ENCODE measurements around the gene MIA3.

Gene MIA3

GRCh38 chr1:222617367-222617951 lies 438 bp upstream of the MIA3 start:
- in situ Hi-C loops (cut with MboI; ENCODE audit: low sequenced_read_pairs), result no loop called here

- in situ Hi-C loops (cut with MboI; ENCODE audit: low sequenced_read_pairs), result no loop called here
Observed at GRCh38 chr1:222618880-222619596, 1.1 kb downstream of the MIA3 start.

- in situ Hi-C loops (cut with MboI; ENCODE audit: low sequenced_read_pairs), result no loop called here
Observed at GRCh38 chr1:222620566-222620965, 2.7 kb downstream of the MIA3 start.

- in situ Hi-C loops (cut with MboI; ENCODE audit: low sequenced_read_pairs), result no loop called here
Observed at GRCh38 chr1:222622765-222623164, 4.9 kb downstream of the MIA3 start.

DNA sequence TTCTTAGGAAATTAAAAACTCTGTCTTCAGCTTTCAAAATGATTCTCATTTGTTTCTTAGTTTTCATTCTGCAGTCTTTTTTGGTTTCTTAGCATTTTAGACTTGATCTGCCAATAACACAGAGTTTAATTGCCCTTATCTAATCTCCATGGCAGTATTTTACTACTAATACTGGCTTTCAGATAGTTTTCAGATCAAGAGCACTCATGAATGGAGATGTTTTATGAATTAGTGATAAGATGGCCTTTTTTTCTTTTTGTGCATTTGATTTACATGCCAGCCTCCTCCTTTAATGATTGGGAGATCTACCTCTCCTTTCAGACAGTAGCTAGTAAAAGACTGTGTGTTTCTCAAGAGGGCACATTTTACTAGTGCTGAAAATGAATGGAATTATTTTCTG lies 5.6 kb downstream of the MIA3 start:
- in situ Hi-C loops (cut with MboI; ENCODE audit: low sequenced_read_pairs), result no loop called here

DNA sequence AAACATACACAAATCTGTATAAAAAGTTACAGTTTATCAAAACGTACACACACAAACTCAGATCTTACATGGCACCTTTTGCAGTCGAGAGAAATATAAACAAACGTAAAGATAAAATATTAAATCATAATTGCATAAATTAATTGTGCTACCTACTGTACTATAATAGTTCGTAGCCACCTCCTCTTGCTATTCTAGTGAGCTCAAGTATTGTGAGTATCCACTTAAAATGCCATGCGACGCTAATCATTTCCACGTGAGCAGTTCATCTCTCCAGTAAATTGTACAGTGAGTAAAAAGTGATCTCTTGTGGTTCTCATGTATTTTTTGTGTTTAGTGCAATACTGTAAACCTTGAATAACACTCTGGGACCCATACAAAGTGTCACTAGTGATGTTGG lies 6.3 kb downstream of the MIA3 start:
- in situ Hi-C loops (cut with MboI; ENCODE audit: low sequenced_read_pairs), result no loop called here

DNA sequence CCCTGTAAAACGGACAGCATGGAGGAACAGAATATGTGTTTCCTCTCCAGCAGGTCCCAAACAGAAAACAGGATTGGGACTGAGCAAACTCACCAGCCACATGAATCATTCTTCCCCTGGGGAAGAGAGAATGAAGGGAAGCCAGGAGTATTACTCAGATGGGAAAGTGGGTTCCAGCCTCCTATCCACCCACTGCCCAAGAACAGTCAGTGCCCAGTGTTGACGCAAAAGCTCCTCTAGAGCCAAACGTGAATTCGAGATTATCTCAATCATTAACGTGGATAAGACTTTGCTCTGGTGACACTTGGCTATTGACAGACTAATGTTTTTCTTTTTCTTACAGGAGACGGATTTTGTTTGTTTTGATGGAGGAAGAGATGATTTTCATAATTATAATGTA lies 9.3 kb downstream of the MIA3 start:
- in situ Hi-C loops (cut with MboI; ENCODE audit: low sequenced_read_pairs), result no loop called here

GRCh38 chr1:222629921-222630535 lies 12.1 kb downstream of the MIA3 start:
- in situ Hi-C loops (cut with MboI; ENCODE audit: low sequenced_read_pairs), result loop anchor here (5.0 kb wide), 1 partner anchor 163 kb away; no protein-coding TSS in a partner anchor

DNA sequence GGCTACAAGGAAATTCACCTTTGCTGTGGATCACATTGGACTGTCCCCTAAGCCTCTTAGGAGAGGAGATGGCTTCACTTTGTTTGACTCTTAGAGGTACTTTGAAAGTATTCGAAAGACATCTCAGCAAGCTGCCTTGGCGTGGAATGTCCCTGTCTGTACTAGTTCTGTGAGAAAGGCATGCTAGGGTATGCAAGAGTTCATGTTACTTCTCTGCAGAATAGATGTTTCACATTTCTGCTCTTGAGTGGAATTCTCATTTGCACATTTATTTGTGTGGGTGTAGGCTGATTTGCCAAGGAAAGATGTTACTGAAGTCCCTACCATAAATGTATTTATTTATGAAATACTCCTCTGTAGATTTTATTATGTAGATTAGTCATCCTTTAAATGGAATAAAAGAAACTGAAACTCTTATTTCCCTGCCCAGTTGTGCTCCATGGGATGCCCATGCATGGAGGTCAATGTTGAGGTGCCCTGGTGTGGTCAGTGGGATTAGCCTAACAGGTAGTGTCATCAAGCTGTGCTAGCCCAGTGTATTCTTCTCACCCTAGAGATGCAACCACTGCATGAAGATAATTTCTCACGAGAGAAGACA lies 13.8 kb downstream of the MIA3 start:
- in situ Hi-C loops (cut with MboI; ENCODE audit: low sequenced_read_pairs), result loop anchor here (5.0 kb wide), 1 partner anchor 164 kb away; no protein-coding TSS in a partner anchor

- in situ Hi-C loops (cut with MboI; ENCODE audit: low sequenced_read_pairs), result loop anchor here (5.0 kb wide), 1 partner anchor 165 kb away; no protein-coding TSS in a partner anchor
Observed at GRCh38 chr1:222632749-222633148, 14.9 kb downstream of the MIA3 start.

- in situ Hi-C loops (cut with MboI; ENCODE audit: low sequenced_read_pairs), result loop anchor here (5.0 kb wide), 1 partner anchor 167 kb away; no protein-coding TSS in a partner anchor
Observed at GRCh38 chr1:222634180-222635013, 16.5 kb downstream of the MIA3 start.

DNA sequence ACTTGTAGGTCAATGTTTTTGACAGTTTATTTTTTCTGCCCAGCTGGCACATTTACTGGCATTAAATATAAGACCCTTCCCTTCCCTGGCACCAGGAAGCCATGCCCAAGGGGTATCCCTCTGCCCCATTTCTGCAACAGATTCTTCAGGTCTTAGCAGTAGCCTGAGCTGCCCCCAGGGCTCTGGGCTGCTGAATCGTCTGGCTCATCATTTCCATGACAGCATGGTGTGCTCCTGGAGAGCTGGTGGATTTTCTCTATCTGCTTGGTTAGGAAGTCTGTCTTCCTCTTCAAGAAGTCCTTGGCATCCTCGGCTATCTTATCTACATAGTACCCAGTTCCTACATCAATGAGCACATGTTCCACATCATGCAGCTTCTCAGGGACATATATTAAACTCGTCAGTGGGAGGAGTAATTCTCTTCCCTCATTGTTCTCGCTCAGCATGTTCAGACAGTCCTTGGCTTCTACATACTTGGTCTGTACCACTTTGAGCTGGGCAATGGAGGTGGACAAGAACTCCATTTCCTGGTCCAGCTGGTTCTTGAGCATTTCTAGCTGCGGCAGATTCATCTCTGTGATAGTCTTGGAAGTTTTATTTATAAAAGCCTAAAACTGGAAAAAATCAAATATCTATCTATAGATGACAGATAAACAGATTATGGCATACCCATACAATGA lies 23.5 kb downstream of the MIA3 start:
- in situ Hi-C loops (cut with MboI; ENCODE audit: low sequenced_read_pairs), result no loop called here

DNA sequence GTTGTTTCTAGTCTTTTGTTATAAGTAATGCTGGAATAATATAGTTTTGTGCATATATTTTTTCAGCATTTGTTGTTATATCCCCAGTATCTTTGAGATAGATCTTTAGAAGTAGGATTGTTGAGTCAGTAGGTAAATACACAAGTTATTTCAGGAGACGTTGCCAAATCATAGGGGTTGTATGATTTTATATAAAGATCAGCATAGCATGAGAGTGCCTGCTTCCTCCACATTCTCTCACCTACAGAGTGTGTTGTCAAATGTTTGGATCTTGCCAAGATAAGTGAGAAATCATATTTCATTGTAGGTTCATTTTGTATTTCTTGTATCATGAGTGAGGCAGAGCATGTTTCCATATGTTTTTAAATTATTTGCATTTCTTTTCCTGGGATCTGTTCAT lies 24.6 kb downstream of the MIA3 start:
- in situ Hi-C loops (cut with MboI; ENCODE audit: low sequenced_read_pairs), result no loop called here

DNA sequence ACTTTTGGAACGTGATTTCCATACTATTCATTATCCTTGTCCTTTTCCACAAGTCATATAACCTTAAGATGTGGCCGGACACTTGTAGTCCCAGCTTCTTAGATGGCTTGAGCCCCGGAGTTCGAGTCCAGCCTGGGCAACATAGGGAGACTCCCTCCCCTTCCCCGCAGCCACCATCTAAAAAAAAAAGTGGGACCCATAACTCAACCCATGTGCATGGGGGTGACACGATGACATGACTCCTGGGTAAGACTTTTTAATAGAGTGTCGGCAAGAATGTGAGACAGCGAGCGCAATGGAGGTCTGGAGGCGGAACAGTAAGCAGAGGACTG lies 25.7 kb downstream of the MIA3 start:
- in situ Hi-C loops (cut with MboI; ENCODE audit: low sequenced_read_pairs), result no loop called here

DNA sequence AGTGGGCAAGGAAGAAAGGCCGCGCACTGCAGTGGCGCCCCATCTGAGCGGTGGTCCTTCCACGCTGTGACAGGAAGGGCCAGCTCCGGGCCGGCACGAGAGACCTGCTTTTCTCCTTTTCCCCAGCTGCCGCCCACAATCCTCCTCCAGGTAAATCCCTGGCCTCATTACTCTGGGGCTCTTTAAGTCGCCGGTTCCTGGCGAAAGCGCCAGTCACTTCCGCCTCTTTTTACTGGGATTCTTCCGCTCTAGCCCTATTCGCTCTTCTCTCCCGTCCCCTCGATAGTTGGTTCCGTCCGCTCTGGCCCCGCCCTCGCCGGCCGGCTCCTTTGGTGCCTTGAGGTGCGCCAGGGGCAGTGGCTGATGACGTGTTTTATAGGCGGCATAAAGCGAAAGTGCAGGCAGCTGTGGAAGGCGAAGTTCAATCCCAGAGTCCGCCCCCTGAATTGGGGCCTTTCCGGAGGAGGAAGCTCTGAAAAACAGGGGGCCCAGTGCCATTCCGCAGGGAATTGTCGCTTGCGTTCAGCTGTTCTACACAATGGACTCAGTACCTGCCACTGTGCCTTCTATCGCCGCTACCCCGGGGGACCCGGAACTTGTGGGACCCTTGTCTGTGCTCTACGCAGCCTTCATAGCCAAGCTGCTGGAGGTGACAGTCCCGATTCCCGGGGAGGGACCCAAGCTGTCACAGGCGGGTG lies 26.2 kb downstream of the MIA3 start:
- in situ Hi-C loops (cut with MboI; ENCODE audit: low sequenced_read_pairs), result no loop called here

DNA sequence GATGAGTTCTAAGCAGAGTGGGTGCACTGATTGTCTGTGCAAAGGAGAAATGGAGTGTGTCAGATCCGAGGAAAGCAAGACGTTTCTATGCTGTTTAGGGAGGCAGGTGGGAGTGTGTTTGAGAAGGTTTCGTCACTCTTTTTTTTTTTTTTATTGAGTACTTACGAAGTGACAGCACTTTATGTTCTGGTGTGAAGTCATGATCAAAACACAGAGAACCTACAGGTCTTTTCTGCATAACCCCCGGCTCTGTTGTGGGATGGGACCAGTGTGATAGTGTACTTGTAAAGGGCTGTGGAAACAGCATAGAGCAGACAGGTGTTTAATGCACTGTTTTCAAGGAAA lies 26.7 kb downstream of the MIA3 start:
- in situ Hi-C loops (cut with MboI; ENCODE audit: low sequenced_read_pairs), result no loop called here

DNA sequence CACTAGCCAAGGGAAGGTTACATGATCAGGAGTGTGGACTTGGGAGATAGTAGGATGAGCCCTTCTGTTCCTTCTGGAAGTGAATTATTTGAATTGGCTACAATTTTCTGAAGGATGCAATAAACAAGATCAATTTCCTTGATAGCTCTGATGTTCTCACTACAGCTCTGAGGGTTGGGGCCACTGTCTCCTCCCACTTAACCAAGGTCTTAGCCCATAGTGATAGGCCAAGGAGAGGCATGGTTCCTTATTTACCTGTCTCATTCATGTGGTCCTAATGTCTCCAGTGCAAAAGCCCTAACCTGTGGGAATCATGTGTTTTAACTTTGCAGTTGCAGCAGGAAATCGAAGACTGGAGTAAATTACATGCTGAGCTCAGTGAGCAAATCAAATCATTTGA lies 34.8 kb downstream of the MIA3 start:
- in situ Hi-C loops (cut with MboI; ENCODE audit: low sequenced_read_pairs), result no loop called here

DNA sequence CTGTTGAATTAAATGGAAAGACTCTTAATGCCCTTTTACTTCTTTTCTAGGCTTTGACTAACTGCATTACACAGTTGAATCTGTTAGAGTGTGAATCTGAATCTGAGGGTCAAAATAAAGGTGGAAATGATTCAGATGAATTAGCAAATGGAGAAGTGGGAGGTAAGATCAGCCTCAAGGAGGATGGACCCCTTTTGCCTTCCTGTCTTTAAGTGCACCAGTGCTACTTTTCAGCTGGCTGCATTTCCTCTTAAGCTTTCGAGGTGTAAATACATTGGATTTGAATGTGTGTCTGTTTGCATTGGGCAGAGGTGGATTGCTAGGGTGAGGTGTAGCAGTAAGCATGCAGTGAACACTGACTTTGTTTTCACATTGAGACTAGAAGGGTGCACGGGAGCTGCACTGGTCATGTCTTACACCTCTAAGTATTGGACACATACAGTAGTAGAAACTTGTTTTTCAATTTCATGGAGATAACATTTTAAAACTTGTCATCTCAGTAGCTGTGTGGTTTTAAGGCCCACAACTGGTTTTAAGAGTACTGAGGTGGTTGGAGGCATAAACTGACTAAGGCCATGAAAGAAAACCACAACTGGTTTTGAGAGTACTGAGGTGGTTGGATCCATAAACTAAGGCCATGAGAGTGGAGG lies 35.4 kb downstream of the MIA3 start:
- in situ Hi-C loops (cut with MboI; ENCODE audit: low sequenced_read_pairs), result no loop called here

DNA sequence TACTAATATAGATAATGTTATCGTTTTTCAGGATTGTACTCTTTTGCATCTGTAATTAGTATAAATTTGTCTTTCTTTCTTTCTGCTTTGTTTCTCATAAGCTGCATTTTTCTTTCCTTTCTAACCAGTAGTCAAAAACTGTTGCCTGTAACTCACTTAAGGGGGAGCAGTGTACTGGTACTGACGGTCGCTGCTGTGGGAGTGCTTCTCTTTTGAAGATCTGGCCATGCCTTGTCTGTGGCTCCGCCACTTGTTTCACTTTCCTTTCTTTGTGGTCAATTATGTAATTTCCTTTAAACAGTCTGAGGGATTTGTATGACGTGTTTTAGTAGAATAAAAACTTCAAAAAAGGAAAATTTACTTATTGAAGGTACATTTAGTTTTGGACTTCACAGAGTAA lies 37.0 kb downstream of the MIA3 start:
- in situ Hi-C loops (cut with MboI; ENCODE audit: low sequenced_read_pairs), result no loop called here

Data from HL-60/S4 (cell line).